Activated gamma-delta T cell (primary cell): ENCODE measurements around the gene MYO1A.
"Not testable (repeated sequence)": the region's sequence is repeated elsewhere in the genome, so short reads cannot be mapped to it uniquely, and the experiment has no call there.

Experiments used
- DNase-seq: peaks from one replicate; lab custom pipeline; 2025; lab: John Stamatoyannopoulos, UW

Gene MYO1A

DNA sequence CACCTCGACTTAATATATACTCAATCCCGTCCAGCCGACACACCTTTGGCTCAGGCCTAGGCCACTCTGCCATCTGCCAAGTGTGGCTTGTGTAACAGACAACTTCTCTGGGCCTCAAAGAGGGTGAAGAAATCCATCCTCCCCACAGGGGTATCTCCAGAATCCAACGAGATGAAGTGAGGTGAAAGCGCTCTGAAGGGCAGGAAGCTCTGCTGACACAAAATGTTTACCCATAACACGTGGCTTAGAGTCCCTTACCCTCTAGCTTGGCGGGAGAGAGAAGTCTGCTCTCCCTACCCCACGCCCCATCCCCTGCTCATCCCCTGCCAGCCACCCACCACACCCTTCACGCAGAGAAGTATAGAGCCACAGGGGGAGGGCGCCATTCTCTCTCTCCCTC lies 56.6 kb downstream of the MYO1A start:
- no peak for DNase-seq

DNA sequence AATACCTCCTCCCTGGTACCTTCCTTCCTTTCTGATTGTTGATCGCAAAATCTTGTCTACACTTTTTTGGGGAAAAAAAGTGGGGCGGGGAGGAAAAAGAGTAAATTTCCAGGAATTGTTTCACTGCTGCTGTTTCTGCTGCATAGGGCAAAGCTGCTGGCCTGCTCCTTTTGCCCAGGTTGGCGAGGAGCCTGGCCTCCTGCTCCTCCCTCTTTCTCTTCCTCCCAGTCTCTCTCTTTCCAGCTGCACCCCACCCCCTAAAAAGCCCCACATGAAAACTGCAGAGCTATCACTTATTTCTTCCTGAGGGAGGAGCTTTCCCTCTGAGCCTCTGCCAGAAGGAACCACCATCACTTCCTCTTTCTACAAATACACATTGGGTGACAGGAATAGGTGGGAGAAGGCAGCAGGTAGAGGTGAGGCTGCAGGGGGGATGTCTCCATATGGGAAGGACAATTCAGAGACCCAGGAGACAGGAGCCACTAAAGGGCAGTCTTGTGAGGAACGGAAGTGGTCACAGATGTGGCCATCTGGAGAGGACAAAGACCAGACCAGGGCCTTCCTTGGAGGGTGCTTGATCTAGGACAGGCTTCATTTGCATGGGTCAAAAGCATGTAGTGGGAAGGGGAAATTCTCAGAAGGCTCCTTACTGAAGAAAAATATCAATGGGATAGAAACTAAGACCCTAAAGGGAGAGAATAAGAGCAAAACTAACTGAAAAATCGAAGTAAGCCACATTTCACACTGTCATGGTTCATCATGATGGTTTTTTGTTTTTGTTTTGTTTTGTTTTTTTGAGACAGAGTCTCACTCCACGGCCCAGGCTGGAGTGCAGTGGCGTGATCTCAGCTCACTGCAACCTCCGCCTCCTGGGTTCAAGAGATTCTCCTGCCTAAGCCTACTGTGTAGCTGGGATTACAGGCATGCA lies 58.3 kb downstream of the MYO1A start:
- DNase-seq: no peak

GRCh38 chr12:56990648-56991318 lies 59.1 kb downstream of the MYO1A start:
- no peak for DNase-seq

DNA sequence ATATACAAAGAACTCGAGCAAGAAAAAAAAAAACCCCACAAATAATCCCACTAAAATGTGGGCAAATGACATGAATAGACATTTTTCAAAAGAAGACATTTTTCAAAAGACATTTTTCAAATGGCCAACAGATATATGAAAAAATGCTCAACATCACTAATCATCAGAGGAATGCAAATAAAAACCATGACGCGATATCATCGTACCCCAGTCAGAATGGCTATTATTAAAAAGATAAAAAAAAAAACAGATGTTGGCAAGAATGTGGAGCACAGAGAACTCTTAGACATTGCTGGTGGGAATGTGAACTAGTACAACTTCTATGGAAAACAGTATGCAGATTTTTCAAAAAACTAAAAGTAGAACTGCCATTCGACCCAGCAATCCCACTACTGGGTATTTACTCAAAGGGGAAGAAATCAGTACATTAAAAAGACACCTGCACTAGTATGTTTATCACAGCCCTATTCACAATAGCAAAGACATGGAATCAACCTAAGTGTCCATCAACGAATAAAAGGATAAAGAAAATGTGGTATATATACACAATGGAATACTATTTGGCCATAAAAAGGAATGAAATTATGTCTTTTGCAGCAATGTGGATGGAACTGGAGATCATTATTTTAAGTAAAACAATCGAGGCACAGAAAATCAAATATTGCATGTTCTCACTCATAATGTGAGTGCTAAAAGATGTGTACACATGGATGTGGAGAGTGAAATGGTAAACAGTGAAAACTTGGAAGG lies 59.9 kb downstream of the MYO1A start:
- DNase-seq: no peak

- DNase-seq: no peak
Measured at GRCh38 chr12:56988207-56988739, 61.7 kb downstream of the MYO1A start.

DNA sequence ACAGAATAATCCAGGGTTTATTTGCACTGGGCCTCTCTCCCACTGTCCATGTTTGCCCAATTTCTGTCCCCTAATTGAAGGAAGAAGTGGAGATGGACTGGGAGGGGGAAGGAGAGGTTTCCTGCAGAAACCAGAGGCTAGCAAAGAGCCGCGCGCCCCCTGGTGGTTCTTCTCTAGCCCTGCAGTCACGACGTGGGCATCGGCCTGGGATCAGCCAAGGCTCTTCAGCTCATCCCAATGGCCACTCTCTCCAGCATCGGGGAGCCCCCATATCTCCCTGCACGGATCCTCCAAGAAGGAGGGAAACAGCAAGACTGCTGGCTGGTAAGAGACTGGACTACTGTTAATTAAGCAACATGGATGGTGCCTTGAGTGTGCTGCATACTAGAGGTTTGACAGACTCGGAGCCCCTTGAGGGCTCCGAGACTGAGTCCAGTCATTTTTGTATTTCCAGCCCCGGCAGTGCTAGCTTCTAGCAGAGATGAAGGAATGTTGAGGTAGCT lies 62.3 kb downstream of the MYO1A start:
- DNase-seq: peak; percentile 21

- no peak for DNase-seq
Measured at GRCh38 chr12:56987011-56987410, 62.9 kb downstream of the MYO1A start.

GRCh38 chr12:56985714-56986113 lies 64.2 kb downstream of the MYO1A start:
- DNase-seq: not testable (repeated sequence)

- DNase-seq: no peak
Measured at GRCh38 chr12:56983386-56983785, 66.5 kb downstream of the MYO1A start.

DNA sequence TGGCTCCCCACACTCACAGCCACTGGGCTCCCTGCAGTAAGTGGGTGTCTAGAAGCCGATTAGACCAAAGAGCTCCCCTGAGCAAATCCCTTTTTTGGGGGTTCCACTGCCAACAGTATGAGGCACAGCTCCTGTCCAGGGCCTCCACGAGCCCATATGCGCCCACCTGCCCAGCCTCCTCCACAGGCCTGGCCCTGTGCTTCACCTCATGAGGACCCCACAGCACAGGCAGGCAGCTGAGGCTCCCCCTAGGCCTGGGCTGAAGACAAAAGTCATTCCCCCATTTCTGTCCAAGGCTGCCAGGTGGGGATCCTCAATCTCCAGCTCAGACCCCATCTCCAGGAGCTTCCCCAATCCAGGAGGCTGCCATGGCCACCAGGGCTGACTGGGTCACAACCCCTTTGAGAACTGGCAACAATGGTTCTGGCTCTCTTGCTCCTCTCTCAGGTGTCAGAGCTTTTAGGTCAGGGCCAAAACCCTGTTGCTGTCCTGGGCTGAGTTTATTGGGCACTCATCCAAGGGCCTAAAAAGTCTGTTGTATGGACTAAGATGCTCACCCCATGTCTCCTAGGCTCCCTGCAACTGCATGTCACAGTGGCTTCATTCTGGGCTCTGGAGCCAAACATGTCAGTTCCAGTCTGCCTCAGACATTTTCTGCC lies 67.2 kb downstream of the MYO1A start:
- not testable (repeated sequence) for DNase-seq

- DNase-seq: no peak
Measured at GRCh38 chr12:56980941-56981530, 68.9 kb downstream of the MYO1A start.

GRCh38 chr12:56980268-56980667 lies 69.7 kb downstream of the MYO1A start:
- no peak for DNase-seq

- no peak for DNase-seq
Measured at GRCh38 chr12:56979628-56980027, 70.3 kb downstream of the MYO1A start.
